Measurements from ENCODE around the gene SAMD14. TPM values are rescaled to one million over a fixed set of nuclear protein-coding genes. Genes with fewer than 3 reads are reported as not detected.
A peak's percentile ranks its signal among the peaks of the same experiment; 100 is the strongest.

SAMD14 gene
- total RNA-seq, 3 donors from 2014 or later, result 0.52 to 2.6 (median 1.2) TPM

DNA sequence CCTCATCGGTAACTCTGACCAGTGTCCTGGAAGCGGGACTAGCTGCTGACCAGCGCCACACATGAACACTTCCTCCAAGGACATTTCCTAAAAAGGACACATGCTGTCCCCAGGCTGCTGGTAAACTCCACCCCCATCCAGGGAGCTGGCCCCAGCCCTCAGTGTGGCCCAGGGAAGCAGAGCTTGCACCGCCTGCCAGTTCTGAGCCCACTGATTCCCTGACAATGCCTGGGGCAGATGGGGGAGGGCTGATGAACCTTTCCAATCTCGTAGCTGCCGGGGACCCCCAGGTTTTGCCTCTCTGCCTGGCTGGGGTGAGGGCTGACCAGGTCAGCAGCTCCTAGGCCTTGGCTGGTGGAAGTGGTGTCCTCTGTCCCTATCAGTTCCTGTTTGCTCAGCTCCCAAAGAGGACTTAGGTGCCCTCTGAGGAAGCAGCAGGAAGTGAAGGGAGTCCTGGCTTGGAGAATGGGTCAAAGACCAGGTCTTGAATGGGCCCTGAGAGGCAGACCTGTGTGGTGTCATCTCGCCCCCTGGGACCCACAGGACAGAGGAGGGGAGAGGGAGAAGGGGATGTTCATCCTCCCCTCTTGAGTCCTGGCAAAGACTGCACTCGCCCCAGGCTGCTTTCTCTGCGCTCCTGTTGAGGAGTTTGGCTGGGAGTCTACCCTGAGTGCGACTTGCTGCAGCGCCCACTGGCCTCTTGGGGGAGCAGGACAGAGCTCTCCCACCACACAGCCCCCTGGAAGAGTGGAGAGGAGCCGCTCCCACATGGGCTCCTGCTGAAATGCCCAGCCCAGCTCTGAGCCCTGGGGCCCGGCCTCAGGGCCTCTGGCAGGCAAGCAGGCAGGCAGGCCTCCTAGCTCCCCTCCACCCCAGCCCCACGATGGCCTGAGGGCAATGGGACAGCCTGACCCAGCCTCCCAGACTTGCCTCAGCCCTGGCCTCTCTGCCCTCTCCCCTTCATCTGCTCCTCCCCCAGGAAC, 18.0 kb downstream of the SAMD14 start:
- no peak for DNase-seq

GRCh38 chr17:50110591-50111349, 19.2 kb downstream of the SAMD14 start:
- H3K36me3 ChIP-seq (ENCODE audit: low read depth), result no peaks in the 10 kb centered on the region

More for the DNA sequence above, 18.0 kb downstream of the SAMD14 start:
- peaks cover 6% of the 10 kb centered on the region for H3K4me1 ChIP-seq (ENCODE audit: low read depth)
- intact Hi-C loops (cut with DNase I, micrococcal nuclease), result loop anchor here in 1 of 2 donors (10.0 kb wide), 1 partner anchor 53 kb away; the partner anchor contains the start of gene SGCA
- TF ChIP-seq, protein P1, sequence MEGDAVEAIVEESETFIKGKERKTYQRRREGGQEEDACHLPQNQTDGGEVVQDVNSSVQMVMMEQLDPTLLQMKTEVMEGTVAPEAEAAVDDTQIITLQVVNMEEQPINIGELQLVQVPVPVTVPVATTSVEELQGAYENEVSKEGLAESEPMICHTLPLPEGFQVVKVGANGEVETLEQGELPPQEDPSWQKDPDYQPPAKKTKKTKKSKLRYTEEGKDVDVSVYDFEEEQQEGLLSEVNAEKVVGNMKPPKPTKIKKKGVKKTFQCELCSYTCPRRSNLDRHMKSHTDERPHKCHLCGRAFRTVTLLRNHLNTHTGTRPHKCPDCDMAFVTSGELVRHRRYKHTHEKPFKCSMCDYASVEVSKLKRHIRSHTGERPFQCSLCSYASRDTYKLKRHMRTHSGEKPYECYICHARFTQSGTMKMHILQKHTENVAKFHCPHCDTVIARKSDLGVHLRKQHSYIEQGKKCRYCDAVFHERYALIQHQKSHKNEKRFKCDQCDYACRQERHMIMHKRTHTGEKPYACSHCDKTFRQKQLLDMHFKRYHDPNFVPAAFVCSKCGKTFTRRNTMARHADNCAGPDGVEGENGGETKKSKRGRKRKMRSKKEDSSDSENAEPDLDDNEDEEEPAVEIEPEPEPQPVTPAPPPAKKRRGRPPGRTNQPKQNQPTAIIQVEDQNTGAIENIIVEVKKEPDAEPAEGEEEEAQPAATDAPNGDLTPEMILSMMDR (IDR thresholded peaks at IDR 0.05), result no peak
- H3K9me3 ChIP-seq, result no peaks in the 10 kb centered on the region
- peak; percentile 34 for ATAC-seq
- H3K36me3 ChIP-seq (ENCODE audit: low read depth), result no peaks in the 10 kb centered on the region
- no peak overlapping the region for H3K4me3 ChIP-seq

DNA sequence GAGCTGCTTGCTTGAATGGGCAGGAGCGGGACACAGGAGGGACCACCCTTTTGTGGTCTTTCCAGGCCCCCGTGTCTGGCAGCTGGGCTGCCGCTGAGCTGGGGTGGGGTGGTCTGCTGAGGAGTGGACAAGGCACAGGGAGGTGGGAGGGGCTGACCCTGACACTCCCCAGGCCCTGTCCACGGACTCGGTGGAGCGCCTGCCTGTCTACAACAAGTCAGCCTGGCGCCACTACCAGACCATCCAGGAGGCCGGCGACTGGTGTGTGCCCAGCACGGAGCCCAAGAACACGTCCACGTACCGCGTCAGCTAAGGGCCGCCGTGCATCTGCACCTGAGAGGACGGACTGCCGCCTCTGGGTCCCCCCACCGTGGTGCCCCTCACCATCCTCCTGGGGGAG, 20.2 kb downstream of the SAMD14 start:
- Histone ChIP-seq H3K9me3 (no peaks in the 10 kb centered on the region), H3K4me1 (ENCODE audit: low read depth) (peaks cover 6% of the 10 kb centered on the region), H3K4me3 (no peak overlapping the region), H3K36me3 (ENCODE audit: low read depth) (no peaks in the 10 kb centered on the region)
- DNase-seq (peak in 1 of 3 donors; percentile 50), ATAC-seq (no peak)
- TF ChIP-seq, protein P1 (IDR thresholded peaks at IDR 0.05), result no peak
- intact Hi-C loops (cut with DNase I, micrococcal nuclease), result loop anchor here in 1 of 2 donors (10.0 kb wide), 1 partner anchor 55 kb away; the partner anchor contains the start of gene SGCA

More at GRCh38 chr17:50110591-50111349, 19.2 kb downstream of the SAMD14 start:
- peak in 1 of 3 donors; percentile 53 for DNase-seq
- intact Hi-C loops (cut with DNase I, micrococcal nuclease), result loop anchor here in 1 of 2 donors (10.0 kb wide), 1 partner anchor 54 kb away; the partner anchor contains the start of gene SGCA
- TF ChIP-seq, protein P1 (IDR thresholded peaks at IDR 0.05), result no peak
- Histone ChIP-seq H3K4me3 (no peak overlapping the region), H3K4me1 (ENCODE audit: low read depth) (peaks cover 6% of the 10 kb centered on the region), H3K9me3 (no peaks in the 10 kb centered on the region)
- peak; percentile 3 for ATAC-seq

GRCh38 chr17:50109207-50109606, 20.8 kb downstream of the SAMD14 start:
- DNase-seq, result no peak
- no peaks in the 10 kb centered on the region for H3K9me3 ChIP-seq
- TF ChIP-seq, protein P1 (IDR thresholded peaks at IDR 0.05), result no peak
- ATAC-seq, result no peak
- H3K36me3 ChIP-seq (ENCODE audit: low read depth), result no peaks in the 10 kb centered on the region
- no peak overlapping the region for H3K4me3 ChIP-seq
- intact Hi-C loops (cut with DNase I, micrococcal nuclease), result no loop called here
- H3K4me1 ChIP-seq (ENCODE audit: low read depth), result peaks cover 6% of the 10 kb centered on the region

DNA sequence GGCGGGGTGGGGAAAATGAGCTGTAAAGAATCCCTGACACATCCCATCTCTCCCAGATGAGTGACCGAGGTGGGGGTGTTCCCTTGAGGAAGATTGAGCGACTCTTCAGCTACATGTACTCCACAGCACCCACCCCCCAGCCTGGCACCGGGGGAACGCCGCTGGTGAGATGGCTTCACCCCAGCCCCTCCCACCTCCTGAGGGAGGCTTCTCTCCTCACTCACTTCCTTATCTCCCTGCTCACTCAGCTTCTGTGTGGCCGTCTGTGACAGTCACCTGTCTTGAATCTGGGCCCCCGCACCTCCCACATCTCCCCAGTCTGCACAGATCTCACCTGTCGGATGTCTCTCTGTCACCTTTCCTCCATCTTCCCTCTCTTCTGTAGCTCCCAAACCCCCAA, 21.4 kb downstream of the SAMD14 start:
- ATAC-seq (no peak), DNase-seq (no peak)
- H3K4me3 ChIP-seq, result no peak overlapping the region
- no peaks in the 10 kb centered on the region for H3K36me3 ChIP-seq (ENCODE audit: low read depth)
- no peaks in the 10 kb centered on the region for H3K9me3 ChIP-seq
- intact Hi-C loops (cut with DNase I, micrococcal nuclease), result no loop called here
- H3K4me1 ChIP-seq (ENCODE audit: low read depth), result peaks cover 6% of the 10 kb centered on the region
- TF ChIP-seq, protein P1 (IDR thresholded peaks at IDR 0.05), result no peak
